GM21360 (cell line): Measurements from ENCODE around the gene MEGF11.

Experiments
- ATAC-seq: cut with Tn5 transposase; IDR thresholded peaks from one replicate; pipeline ENCODE4 v1.9.1; 2021; ENCODE audit warnings: mild to moderate bottlenecking, moderate library complexity; ENCODE audit not compliant: unreplicated experiment

Gene MEGF11

DNA sequence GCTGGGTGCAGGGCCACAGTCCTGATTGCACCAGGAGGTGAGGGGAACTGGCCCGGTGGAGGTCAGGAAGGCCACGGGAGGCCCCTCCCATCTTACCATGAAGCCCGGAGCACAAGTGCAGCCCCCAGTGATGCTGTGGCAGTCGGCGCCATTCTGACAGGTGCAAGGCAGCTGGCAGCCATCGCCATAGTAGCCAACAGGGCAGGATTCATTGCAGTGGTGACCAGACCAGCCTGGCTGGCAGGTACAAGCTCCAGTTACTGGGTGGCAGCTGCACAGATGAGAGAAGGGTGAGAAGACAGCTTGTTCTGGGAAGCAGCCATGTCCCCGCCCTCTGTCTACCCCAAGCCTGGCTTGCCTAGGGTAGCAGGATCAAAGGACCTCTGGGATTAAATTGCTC lies 296.1 kb downstream of the MEGF11 start:
- no peak for ATAC-seq

GRCh38 chr15:65956899-65957298 lies 296.7 kb downstream of the MEGF11 start:
- no peak for ATAC-seq

DNA sequence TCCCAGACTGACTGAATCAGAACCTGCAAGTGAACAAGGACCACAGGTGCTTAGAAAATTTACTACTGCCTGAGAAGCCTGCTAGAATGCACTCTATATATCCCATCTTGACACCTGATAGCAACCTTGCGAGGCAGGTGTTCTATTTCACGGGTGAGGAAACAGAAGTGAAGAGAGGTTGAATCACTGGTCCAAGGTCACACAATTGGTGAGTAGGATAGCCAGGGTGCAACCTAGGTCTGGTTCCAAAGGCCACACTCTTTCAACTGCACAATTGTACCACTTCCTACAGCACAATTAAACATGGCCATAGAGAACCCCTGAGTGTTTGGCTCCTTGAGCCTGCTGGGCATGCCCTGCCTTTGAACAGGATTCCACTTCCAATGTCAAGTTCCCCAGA lies 297.2 kb downstream of the MEGF11 start:
- no peak for ATAC-seq

GRCh38 chr15:65954289-65954741 lies 299.2 kb downstream of the MEGF11 start:
- no peak for ATAC-seq

GRCh38 chr15:65953622-65954021 lies 299.9 kb downstream of the MEGF11 start:
- no peak for ATAC-seq

DNA sequence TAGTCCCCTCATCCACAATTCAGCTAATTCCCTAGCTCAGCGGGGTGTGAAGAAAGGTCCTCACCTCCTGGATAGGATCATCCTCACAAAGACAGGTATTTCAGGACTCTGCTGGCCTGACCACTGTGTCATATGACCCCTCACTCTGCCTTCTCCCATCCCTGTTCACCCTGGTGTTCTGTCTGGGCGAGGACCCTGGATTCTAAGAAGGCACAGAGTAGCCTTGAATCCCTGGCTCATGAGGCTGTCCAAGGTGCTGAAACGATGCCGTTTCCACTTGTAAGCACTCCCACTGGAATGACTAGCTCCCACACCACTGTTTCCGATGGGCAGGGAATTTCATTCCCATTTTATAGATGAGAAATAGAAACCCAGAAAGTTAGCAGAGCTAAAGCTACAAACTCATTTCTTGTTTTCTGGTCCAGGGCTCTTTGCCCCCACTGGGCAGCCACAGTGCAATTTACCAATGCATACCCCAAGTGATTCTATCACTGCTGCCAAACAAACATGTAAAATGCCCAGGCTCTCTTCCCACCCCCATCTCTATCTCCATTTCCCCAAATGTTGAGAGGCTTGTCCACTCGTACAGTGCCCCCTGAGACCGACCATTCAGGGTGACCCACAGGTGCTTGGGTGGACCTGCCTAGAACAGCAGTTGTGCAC lies 301.0 kb downstream of the MEGF11 start:
- no peak for ATAC-seq

- no peak for ATAC-seq
These were observed 302.5 kb downstream of the MEGF11 start for GRCh38 chr15:65951007-65951406.

DNA sequence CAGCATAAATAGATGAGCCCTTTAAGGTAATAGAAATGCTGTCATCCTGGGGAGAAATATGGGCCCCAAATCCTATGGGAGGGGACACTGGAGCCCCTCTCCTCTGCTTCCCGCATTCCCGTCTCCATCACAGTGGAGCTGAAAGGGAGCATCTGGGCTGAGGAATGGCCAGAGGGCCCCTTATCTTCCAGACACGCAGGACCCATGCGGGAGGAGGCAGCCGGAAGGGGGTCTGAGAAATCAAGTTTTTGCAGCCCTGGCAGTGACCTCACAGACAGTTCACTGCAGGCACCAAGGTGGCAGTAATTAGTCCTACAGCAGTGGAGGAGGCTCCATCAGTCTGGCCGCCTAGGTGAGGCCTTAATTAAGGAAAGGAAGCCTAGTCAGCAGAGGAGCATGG lies 304.1 kb downstream of the MEGF11 start:
- no peak for ATAC-seq

DNA sequence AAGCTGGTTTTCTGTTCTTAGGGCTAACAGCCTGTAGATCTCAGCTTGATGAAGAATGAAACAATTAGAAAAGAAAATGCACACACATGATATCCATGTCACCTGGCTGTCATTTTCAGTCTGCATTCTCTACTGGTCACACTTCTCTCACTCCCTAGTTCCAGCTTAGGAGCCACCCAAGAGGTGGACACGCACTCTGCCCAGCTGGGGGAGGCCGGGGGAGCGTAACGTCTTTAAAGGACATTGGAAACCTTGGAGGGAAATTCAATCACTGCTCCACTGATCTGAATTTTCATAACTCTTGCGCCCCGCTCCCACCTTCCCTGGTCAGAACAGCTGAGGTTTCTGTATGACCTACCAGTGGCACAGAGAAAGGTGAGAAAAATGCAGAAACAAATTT lies 304.5 kb downstream of the MEGF11 start:
- ATAC-seq, result no peak

GRCh38 chr15:65948383-65948782 lies 305.2 kb downstream of the MEGF11 start:
- ATAC-seq, result no peak

- no peak for ATAC-seq
These were observed 306.5 kb downstream of the MEGF11 start for GRCh38 chr15:65947041-65947440.

GRCh38 chr15:65945616-65946015 lies 307.9 kb downstream of the MEGF11 start:
- no peak for ATAC-seq

GRCh38 chr15:65944404-65944803 lies 309.1 kb downstream of the MEGF11 start:
- no peak for ATAC-seq

DNA sequence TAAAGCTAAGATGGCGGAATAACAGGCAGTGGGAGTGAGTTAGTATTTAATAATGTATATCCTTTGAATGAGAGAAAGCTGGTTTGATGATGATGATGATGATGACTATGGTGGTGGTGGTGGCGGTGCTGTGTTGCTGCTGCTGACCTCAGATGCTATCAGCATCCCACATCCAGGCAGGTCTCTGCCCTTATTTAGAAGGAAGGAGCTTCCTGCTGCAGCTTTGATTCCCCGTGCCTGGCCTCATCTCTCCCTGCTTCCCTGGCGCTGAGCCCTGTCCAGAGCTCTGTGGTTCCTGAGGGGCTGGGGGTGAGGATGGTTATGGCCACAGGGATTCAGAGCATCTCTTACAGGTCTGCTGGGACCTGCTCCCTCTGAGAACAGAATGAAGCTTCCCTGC lies 311.1 kb downstream of the MEGF11 start:
- no peak for ATAC-seq

GRCh38 chr15:65940618-65940909 lies 313.0 kb downstream of the MEGF11 start:
- no peak for ATAC-seq

DNA sequence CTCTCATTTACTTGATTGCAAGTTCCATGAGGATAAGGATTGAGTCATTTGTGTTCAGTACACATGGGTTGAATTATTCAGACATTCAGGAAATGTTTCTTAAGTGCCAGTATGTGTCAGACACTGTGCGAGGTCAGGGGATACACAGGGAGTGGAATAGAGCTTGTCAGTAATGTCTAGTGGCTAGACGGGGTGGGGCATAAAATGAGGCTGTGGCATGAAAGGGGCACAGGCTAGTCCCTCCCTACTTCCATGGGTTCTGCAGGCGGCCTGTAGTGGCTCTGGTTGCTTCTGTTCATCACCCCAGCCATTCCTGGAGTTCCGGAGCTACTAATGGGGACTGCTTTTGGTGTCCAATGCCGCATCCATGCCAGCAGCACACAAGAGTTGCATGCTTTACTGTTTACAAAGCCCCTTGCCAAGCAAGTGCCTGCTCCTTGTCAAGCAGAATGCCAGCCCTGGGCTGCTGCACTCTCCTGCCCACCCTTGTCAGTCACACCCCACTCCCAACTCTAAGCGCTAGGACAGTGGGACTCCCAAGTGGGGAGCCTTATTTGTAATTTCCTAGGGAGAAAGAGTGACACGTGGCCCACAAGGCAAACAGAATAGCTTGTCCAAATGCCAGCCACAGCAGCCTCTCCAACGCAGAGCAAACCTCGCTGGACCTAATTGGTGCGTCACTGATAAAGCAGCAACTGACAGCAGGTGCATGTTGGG lies 313.5 kb downstream of the MEGF11 start:
- ATAC-seq, result no peak

DNA sequence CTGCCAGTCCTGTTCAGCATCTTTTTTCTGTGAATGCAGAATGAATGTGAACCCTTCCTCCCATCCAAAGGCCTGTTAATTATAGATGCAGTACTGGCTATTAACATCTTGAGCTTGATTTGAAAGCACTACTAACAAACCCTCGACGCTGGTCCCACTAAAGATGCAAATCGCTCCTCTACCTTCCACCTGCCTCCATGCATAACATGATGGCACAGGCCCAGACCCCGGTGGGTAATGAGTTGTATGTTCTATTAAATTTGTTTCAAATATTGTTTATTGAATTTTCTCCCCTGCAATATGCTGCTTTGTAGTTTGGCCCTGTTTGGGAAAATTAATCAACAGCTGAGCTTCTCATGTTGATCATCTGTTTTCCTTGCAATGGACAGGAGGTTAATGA lies 314.9 kb downstream of the MEGF11 start:
- no peak for ATAC-seq

- ATAC-seq, result no peak
These were observed 316.1 kb downstream of the MEGF11 start for GRCh38 chr15:65937476-65937875.

GRCh38 chr15:65937054-65937453 lies 316.5 kb downstream of the MEGF11 start:
- ATAC-seq, result no peak

- ATAC-seq, result no peak
These were observed 317.3 kb downstream of the MEGF11 start for GRCh38 chr15:65936282-65936681.

DNA sequence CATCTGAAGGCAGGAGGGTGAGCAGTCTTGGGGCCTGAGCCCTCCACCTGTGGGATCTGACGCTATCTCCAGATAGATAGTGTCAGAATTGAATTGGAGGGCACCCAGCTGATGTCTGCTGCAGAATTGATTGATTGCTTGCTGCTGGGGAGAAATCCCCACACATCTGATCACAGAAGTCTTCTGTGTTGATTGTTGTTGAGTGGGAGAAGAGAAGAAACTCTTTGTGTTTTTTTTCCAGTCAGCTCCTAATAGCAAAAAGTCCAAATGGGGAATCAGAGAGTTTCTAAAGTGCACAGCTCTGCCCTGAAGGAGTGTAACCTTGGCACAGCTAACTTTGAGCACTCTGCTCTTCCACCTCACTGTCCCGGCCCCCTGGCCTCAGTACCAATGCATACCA lies 318.2 kb downstream of the MEGF11 start:
- no peak for ATAC-seq

DNA sequence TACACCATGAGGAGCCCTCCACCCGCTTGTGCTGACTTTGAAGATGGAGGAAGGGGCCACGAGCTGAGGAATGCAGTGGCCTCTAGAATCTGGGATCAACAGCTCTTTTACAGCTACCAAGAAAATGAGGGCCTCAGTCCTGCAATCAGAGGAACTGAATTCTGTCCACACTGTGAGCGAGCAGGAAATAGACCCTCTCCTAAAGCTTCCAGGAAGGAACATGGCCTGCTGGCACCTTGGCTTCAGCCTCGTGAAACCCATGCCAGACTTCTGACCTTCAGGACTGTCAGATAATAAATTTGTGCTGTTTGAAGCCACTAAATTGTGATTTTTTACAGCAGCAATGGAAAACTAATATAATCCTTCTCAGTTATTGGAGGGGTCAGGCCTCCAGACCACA lies 322.3 kb downstream of the MEGF11 start:
- ATAC-seq, result no peak

DNA sequence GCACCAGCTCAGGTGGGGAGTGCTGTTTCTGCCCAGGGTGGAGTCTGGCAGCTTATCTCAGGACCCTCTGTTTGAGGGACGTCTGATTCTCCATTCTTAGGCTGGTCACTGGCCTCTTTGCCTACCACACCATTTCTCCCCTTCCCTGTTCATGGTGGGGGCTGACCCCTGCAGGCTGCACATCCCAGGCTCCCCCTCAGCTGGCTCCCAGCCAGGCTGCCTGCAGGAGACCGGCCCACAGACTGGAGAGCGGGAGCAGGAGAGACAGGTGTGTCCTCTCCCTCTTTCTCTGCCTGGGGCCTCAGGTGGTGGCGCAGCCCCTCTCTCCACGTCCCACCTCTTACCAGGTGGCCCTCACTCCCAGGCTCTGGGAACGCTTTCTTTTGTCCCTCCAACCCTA lies 323.4 kb downstream of the MEGF11 start:
- ATAC-seq, result no peak
